ENCODE measurements around the gene STX3.
"Not testable (repeated sequence)": the region's sequence is repeated elsewhere in the genome, so short reads cannot be mapped to it uniquely, and the experiment has no call there.

STX3 gene

DNA sequence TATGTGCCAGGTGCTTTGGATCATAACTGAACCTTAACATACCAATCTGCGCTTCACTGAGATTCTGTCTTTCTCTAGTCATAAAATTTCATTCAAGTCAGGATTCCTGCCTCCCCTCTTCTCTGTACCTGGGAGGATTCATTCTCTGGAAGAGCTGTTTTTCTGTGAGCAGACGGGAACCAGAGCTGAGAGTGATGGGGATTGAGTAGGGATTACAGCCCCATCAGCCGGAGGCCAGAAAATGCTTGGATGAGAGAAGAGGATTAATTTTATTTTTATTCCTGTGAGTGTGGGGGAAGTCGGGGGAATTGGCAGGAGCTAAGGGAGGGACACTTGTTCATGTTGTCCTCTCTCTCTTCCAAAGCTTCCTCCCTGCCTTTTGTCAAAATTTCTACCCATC lies 4.7 kb downstream of the STX3 start:
- DNase-seq: no peak

DNA sequence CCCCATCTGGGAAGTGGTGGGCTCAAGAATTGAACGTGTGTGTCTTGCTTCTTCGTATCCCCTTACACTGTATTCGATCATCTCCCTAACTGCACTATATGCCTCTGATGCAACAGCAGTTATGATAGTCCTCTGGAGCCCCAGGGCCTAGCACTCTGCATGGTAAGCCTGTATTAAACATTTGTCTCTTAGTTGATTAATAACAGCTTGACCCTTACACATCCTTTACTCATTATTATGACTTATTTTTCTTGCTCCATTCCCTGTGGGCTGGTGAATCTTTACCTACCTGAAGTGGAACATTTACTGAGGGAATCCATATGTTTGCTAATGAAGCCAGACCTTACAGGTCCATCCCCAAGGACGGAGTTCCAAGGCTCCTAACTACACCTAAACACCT lies 5.6 kb downstream of the STX3 start:
- DNase-seq: no peak

DNA sequence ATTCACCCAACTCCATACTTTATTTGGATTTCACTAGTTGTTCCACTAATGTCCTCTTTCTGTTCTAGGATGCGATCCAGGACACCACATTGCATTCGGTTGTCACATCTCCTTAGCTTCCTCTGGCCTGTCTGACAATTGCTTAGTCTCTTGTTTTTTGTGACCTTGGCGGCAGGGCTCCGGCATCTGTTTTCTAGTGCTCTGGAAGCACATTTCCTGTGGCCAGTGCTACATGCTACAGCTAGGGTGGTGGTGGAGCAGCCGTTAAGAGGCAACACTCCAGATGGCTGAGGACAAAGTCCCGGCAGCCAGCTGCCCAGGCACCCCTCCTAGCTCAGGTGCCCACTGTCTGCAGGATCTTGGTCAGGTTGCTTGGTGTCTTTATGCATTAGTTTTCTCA lies 6.8 kb downstream of the STX3 start:
- no peak for DNase-seq

DNA sequence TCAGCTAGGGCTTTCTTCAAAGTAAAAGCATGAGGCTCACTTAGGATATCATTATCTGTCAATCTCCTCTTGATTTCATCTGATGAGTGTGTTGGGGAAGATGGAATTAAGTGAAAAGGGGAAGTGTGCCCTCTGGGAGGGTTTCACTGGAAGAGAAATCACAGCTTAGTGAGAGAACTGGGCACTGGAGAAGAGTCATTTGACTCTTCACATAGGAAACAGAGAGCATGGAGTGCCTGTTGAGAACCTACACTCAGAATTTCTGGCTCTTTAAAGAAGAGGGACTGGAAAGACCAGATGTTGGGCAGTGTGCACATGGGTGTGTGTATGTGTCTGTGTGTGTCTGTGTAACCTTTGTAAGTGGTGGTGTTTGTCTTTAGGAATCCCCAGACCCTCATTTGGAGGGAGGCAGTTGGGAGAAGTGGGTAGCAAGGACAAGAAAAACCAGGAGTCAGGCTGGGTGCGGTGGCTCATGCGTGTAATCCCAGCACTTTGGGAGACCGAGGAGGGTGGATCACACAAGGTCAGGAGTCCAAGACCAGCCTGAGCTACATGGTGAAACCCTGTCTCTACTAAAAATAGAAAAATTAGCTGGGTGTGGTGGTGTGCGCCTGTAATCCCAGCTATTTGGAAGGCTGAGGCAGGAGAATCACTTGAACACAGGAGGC lies 10.0 kb downstream of the STX3 start:
- DNase-seq: no peak

DNA sequence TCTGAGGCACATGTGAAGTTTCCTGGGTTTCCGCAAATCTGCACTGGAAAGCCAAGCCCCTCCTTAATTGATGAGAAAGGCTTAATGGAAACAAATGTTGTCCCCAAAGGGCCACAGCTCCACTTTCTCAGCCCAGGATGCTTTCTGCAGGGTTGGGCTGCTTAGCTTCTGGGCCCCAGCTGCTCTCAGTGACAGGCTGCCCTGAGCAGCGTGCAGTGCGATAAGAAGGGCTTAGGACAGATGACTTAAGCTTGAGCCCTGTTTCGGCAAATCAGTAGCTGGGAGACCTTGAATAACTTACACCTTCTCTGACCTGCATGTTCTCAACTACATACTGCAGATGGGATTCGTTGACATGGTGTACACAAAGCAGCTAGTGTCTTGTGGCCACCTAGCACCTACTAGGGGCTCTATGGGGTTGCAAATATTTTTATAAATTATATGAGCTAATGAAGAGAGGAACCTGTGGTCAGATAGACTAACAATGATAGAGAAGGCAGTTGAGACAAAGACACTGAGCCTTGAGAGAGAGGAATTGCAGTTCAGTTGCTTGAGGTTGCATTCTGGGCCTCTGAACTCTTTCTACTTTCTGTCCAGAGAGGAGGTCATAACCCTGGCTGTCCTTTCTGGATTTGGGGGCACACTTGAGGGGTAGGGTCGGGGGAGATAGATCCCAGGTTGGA lies 11.5 kb downstream of the STX3 start:
- no peak for DNase-seq

DNA sequence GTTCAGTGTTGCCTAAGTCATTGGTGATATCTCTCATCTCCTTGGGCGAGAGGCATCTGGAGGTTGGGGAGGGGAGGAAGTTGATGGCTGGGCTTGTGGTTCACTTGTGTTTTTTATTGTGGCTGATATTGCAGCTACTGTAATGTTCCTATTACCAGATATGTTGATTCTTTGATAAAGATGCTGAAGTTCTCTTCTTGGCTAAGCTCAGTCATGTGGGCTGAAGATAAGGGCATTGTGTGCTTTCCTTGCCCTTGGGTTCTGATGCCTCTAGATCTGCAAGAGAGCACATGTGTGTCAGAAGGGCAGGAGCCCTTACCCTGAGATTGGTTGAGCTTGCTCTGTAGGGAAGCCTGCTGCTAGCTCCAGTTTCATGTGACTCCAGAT lies 12.0 kb downstream of the STX3 start:
- no peak for DNase-seq

GRCh38 chr11:59769111-59769510 lies 13.9 kb downstream of the STX3 start:
- no peak for DNase-seq

- DNase-seq: no peak
These were observed 14.7 kb downstream of the STX3 start for GRCh38 chr11:59769828-59770227.

DNA sequence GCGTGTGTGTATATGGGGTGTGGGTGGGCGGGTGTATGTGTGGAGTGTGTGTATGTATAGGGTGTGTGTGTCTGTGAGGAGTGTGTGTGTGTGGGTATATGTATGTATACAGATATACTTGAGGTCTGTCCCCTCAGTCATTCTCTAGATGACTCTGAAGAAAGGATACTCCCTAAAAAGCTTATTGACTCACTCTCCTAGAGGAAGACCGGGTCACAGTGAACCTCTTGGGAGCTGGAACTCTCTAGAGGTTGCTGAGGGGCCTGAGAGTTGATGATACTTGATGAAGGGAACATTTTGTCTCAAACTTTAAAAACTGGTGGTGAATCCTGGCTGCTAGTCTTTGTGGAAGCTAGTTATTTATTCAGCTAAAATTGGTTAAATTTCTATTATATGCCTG lies 15.1 kb downstream of the STX3 start:
- no peak for DNase-seq

GRCh38 chr11:59770869-59771268 lies 15.7 kb downstream of the STX3 start:
- no peak for DNase-seq

DNA sequence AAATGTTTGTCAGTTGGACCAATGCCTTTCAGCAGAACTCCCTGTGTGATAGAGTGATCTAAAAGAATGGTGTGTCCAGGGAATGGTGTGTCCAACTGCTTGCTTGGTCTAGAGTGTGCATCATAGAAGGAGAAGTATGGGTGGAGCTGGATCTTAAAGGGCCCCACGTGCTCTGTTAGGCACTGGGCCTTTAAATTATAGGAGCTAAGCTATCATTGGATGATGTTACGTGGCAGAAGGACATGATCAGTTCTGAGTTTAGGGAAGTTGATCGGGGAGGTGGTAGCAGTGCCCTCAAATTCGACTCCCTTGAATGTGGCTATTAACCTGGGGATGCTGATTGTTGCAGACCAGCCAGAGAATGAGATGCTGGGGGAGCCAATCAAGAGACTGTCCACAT lies 16.4 kb downstream of the STX3 start:
- DNase-seq: no peak

DNA sequence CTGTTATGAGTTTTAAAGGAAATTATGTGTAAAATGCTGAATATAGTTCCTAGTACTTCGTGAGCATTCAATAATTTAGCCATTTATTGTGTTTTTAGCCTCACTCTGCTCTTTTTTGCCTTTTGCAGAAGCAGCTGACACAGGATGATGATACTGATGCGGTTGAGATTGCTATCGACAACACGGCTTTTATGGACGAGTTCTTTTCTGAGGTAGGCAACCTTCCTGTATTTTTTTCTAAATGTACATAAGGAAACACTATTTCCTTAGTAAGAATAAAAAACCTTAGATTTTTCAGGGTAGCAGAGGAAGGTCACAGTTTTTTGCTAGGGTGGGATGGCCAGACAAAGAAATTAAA lies 17.9 kb downstream of the STX3 start:
- DNase-seq: no peak

GRCh38 chr11:59776210-59777066 lies 21.3 kb downstream of the STX3 start:
- DNase-seq: no peak

GRCh38 chr11:59777104-59777503 lies 21.9 kb downstream of the STX3 start:
- no peak for DNase-seq

- DNase-seq: no peak
These were observed 22.9 kb downstream of the STX3 start for GRCh38 chr11:59778122-59778521.

GRCh38 chr11:59779487-59779886 lies 24.3 kb downstream of the STX3 start:
- no peak for DNase-seq

DNA sequence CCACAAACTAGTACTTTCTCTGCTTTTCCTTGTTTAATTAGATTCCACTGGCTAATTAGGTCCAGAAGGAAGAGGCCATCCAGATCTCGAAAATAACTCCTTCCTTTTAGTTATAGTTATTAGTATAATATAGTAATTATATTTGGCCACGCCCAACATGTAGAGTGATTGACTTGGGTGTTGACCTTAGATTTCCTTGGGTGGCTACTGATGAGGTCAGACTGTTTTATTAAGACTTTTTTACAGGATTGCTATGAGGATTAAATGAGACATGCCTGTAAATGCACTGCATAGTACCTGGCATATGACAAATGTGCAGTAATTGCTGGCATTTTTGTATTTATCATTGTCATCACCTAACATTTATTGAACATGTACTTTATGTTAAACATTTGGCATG lies 26.9 kb downstream of the STX3 start:
- DNase-seq: no peak

- DNase-seq: no peak
These were observed 28.5 kb downstream of the STX3 start for GRCh38 chr11:59783632-59784090.

DNA sequence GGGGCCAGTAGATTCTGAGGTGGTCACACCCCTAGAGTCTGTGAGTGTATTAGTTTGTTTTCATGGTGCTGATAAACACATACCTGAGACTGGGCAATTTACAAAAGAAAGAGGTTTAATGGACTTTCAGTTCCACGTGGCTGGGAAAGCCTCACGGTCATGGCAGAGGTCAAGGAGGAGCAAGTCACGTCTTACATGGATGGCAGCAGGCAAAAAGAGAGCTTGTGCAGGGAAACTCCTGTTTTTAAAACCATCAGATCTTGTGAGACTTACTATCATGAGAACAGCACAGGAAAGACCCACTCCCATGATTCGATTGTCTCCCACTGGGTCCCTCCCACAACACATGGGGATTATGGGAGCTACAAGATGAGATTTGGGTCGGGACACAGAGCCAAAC lies 29.3 kb downstream of the STX3 start:
- not testable (repeated sequence) for DNase-seq

GRCh38 chr11:59785818-59786217 lies 30.6 kb downstream of the STX3 start:
- DNase-seq: no peak

GRCh38 chr11:59787255-59787588 lies 32.0 kb downstream of the STX3 start:
- DNase-seq: no peak

DNA sequence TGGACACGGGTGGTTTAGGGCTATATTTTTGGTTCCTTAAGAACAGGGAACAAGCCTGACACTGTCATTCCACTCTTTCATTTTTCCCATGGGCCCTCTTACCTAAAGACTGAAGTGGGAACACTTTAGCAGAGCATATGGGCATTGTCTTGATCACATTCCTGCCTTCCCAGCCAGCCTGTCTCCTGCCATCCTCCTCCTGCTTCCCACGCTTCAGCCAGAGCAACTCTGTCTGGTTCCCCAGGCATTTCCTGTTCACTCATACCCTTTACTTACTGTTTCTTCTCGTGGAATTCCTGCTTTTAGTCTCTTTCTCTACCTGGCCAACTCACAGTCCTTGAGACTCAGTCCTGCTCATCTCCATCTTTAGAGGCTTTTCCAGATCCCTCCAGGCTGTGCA lies 32.6 kb downstream of the STX3 start:
- no peak for DNase-seq

DNA sequence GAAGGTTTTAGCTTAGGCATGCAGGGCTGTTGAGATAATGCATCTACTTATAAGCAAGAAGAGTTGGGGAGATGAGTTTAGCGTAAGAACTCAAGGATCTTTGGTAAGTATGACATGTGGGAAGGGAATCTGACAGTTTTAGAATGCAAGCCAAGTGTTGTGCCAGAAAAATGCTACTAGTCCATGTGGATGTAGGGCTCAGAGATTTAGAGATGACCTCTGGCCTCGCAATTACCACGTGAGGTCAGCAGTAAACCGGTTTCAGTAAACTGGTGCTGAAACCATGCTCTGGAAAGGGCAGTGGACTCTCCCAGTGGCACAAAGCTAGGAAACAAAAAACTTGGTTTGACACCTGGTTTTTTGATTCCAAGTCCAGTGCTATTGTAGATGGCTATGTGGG lies 36.5 kb downstream of the STX3 start:
- DNase-seq: no peak

DNA sequence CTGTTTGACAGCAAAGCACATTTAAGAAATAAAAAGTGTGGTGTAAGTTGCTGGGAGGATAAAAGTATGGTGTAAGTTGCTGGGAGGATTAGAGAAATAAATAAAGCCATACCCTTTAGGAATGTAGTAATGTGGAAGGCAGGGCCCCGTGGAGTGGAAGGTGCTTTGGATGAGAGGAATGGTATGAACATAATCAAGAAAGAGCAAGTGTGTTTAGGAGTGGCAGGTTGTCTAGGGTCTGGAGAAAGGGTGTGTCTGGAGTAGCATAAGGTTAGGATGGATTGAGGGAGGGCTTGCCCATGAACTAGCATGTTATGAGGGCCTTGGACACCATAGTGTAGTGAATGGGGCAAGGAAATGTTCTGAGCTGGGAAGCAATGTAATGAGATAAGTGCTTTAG lies 37.3 kb downstream of the STX3 start:
- DNase-seq: no peak

Data from femur (tissue), 1 donor.